Measurements from ENCODE around the gene SUPV3L1.

Gene SUPV3L1

GRCh38 chr10:69186524-69186923 lies 6.5 kb downstream of the SUPV3L1 start:
- no peak for DNase-seq (ENCODE audit: low spot score)
- TF ChIP-seq, protein P1, sequence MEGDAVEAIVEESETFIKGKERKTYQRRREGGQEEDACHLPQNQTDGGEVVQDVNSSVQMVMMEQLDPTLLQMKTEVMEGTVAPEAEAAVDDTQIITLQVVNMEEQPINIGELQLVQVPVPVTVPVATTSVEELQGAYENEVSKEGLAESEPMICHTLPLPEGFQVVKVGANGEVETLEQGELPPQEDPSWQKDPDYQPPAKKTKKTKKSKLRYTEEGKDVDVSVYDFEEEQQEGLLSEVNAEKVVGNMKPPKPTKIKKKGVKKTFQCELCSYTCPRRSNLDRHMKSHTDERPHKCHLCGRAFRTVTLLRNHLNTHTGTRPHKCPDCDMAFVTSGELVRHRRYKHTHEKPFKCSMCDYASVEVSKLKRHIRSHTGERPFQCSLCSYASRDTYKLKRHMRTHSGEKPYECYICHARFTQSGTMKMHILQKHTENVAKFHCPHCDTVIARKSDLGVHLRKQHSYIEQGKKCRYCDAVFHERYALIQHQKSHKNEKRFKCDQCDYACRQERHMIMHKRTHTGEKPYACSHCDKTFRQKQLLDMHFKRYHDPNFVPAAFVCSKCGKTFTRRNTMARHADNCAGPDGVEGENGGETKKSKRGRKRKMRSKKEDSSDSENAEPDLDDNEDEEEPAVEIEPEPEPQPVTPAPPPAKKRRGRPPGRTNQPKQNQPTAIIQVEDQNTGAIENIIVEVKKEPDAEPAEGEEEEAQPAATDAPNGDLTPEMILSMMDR (IDR thresholded peaks at IDR 0.05; ENCODE audit: borderline replicate concordance, control extremely low read depth, extremely low read depth, insufficient read depth, missing control alignments) = no peak
- in situ Hi-C loops (cut with MboI; ENCODE audit: low sequenced_read_pairs, unreplicated experiment) = no loop called here

- DNase-seq (ENCODE audit: low spot score) = no peak
- TF ChIP-seq, protein P1 (IDR thresholded peaks at IDR 0.05; ENCODE audit: borderline replicate concordance, control extremely low read depth, extremely low read depth, insufficient read depth, missing control alignments) = no peak
- in situ Hi-C loops (cut with MboI; ENCODE audit: low sequenced_read_pairs, unreplicated experiment) = no loop called here
These were observed 21.0 kb downstream of the SUPV3L1 start for GRCh38 chr10:69201045-69201444.

DNA sequence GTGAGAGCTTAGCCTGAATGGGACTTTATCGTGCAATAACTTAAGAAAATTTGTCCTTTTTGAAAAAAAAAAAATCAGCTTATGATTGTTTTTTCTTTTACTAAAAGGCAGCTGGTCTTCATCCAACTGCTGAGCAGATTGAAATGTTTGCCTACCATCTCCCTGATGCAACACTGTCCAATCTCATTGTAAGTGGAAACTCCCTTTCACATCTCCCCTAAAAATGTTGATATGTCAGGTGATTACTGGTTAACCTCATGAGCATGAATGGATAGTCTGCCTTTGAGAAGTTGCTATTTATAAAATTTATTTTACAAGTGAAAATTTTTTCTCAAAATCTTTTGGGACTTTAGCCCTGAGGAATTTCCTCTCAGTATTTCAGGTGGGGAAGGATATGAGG lies 22.3 kb downstream of the SUPV3L1 start:
- DNase-seq (ENCODE audit: low spot score) = no peak

DNA sequence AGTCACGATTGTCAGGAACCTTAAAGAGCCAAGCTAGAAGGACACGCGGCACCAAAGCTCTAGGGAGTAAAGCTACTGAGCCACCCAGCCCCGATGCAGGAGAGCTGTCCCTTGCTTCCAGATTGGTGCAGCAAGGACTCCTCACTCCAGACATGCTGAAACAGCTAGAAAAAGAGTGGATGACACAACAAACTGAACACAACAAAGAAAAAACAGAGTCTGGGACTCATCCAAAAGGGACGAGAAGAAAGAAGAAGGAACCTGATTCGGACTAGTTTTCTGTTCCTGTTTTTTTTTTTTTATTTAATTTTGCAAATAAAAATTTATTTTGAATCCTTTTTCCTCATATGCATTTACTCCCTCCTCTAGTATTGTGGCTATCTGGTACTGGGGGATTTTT lies 28.7 kb downstream of the SUPV3L1 start:
- DNase-seq (ENCODE audit: low spot score) = no peak
- in situ Hi-C loops (cut with MboI; ENCODE audit: low sequenced_read_pairs, unreplicated experiment) = no loop called here
- TF ChIP-seq, protein P1 (IDR thresholded peaks at IDR 0.05; ENCODE audit: borderline replicate concordance, control extremely low read depth, extremely low read depth, insufficient read depth, missing control alignments) = no peak

More for the DNA sequence above, 22.3 kb downstream of the SUPV3L1 start:
- in situ Hi-C loops (cut with MboI; ENCODE audit: low sequenced_read_pairs, unreplicated experiment) = no loop called here
- TF ChIP-seq, protein P1 (IDR thresholded peaks at IDR 0.05; ENCODE audit: borderline replicate concordance, control extremely low read depth, extremely low read depth, insufficient read depth, missing control alignments) = no peak

GRCh38 chr10:69209787-69210484 lies 29.9 kb downstream of the SUPV3L1 start:
- TF ChIP-seq, protein P1 (IDR thresholded peaks at IDR 0.05; ENCODE audit: borderline replicate concordance, control extremely low read depth, extremely low read depth, insufficient read depth, missing control alignments) = no peak
- in situ Hi-C loops (cut with MboI; ENCODE audit: low sequenced_read_pairs, unreplicated experiment) = no loop called here
- DNase-seq (ENCODE audit: low spot score) = no peak

GRCh38 chr10:69211104-69211503 lies 31.1 kb downstream of the SUPV3L1 start:
- TF ChIP-seq, protein P1 (IDR thresholded peaks at IDR 0.05; ENCODE audit: borderline replicate concordance, control extremely low read depth, extremely low read depth, insufficient read depth, missing control alignments) = no peak
- DNase-seq (ENCODE audit: low spot score) = no peak
- in situ Hi-C loops (cut with MboI; ENCODE audit: low sequenced_read_pairs, unreplicated experiment) = no loop called here

Data from GM13976 (cell line).